Fibroblast of mammary gland (primary cell): Measurements from ENCODE around the gene SYNJ2.

Experiments
- DNase-seq: peaks from one replicate; pipeline ENCODE4 v3.0.0-alpha.2; 2010; ENCODE audit warnings: low read depth
- H3K4me3 ChIP-seq: 2 replicates; pipeline ENCODE4 v1.5.1; 2011; ENCODE audit warnings: low read depth, mild to moderate bottlenecking, low read length, moderate library complexity; ENCODE audit not compliant: control insufficient read depth
- CTCF ChIP-seq: conservative IDR thresholded peaks from 2 replicates; pipeline ENCODE4 v1.5.1; 2011; ENCODE audit warnings: low read depth, low read length, inconsistent platforms; ENCODE audit not compliant: control insufficient read depth, insufficient read depth

Gene SYNJ2

DNA sequence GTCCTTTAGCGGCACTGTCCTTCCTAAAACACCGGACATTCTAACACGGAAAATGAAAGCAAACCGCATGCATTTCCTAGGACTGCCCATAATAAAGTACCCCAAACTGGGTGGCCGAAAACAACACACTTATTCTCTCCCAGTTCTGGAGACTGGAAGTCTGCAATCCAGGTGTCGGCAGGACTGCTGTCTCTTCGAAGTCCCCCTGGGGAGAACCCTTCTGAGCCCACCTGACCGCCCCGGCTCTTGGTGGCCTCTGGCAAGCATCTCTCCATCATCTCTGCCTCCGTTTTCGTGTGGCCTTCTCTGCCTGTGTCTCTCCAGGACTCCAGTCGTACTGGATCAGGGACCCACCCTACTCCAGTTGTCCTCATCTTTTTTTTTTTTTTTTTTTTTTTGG, 55.4 kb downstream of the SYNJ2 start:
- no peak for DNase-seq
- no peak overlapping the region for H3K4me3 ChIP-seq
- TF ChIP-seq CTCF = no peak

DNA sequence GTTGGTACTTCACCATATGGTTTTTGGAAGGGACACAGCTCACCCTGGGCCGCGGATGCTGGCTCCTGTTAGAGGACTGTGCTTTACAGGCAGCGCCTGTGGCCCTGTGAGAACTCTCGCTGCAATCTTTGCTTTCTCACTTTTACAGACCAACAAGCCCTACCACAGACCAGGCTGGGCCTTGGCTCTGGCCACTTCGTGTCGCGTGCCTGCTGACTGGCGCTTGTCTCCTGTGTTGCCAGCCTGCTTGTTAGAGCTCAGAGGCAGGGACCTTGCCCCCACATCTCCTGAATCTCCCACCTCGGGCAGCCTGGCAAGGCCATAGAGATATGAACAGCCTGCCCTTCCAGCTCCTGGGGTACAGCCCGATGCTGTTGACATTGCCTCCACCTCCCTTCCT, 56.1 kb downstream of the SYNJ2 start:
- TF ChIP-seq CTCF = no peak
- DNase-seq = no peak
- no peak overlapping the region for H3K4me3 ChIP-seq

DNA sequence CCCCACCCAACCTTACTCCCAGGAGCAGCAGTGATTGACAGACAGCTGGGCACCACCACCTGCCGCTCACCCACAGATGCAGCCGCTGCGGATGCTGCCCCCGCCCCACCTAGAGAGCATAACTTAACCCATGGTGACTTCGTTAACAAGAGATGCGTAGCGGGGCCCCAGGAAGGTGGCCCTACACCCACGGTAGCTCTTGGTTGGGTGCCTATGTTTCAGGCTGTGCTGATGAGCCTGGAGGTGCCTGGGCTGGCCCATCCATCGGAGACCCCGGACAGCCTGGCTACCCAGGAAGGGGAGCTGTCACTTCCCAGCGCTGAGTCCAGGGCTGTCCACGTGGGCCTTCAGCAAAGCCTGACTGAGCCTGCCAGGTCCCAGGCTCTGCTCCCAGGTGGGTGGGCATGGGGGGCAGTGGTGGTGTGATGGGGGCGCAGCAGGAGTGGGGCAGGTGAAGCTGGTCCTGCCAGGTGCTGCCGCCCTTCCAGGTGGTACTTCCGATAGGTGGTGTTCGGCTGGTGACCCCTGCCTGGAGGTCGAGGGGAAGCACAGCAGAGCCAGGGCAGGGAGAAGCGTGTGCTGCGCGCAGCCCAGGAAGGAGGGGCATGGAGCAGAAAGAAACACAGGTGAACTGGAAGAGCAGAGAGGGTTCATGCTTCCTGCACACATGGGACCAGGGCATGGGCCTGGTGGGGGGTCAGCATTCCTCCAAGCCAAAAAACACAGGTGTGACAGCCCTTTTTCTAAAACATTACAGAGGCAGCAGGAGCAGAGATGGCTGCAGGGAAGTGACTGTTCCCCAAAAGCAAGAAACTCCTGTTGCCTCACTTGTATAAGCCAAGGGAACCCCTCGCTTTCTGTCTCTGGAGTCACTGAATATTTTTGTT, 56.9 kb downstream of the SYNJ2 start:
- no peak overlapping the region for H3K4me3 ChIP-seq
- DNase-seq = no peak
- TF ChIP-seq CTCF = no peak

GRCh38 chr6:158039178-158039557, 57.5 kb downstream of the SYNJ2 start:
- DNase-seq = no peak
- H3K4me3 ChIP-seq = no peak overlapping the region
- no peak for TF ChIP-seq CTCF

GRCh38 chr6:158039571-158040050, 57.9 kb downstream of the SYNJ2 start:
- peak; percentile 59 for DNase-seq
- TF ChIP-seq CTCF = no peak

GRCh38 chr6:158040051-158040803, 58.6 kb downstream of the SYNJ2 start:
- DNase-seq = peak; percentile 99
- TF ChIP-seq CTCF = no peak
- no peak overlapping the region for H3K4me3 ChIP-seq

More at GRCh38 chr6:158039571-158040050, 57.9 kb downstream of the SYNJ2 start:
- no peak overlapping the region for H3K4me3 ChIP-seq
